ENCODE results near the gene GPR18. TPM values are rescaled to one million over a fixed set of nuclear protein-coding genes. Genes with fewer than 3 reads are reported as not detected.

GPR18 gene
- total RNA-seq, 1 experiment from 2014 or later: not detected

DNA sequence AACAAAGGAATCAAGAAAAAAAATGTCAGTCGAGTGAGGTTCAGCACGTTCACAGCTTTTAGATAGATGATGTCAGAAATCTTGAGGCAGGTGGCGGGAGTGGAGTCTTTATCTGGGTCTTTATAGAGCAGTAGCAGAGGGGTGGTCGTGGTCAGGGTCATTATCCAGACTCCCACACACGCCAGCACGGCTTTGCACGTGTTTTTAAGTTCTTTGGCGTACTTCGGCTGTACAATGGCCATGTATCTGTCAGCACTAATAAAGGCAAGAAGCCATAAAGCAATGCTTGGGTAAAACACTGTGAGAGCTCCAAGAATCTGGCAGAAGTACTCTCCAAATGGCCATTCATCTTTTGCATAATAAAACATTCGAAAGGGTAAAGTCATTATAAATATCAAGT is 2.9 kb downstream of the GPR18 start:
- CTCF ChIA-PET: interaction anchor here (0.8 to 1.6 kb wide), 3 partner anchors 9 to 14 kb away, joined by 4 to 8 read pairs (median 4); no protein-coding TSS in a partner anchor
- no peak for ATAC-seq
- Histone ChIP-seq H3K9me2 (ENCODE audit: insufficient read depth) (no peaks in the 10 kb centered on the region), H3K9ac (ENCODE audit: low read length) (no peak overlapping the region), H2AFZ (ENCODE audit: low read depth, low read length, poor library complexity, severe bottlenecking) (no peak overlapping the region), H3K79me2 (ENCODE audit: insufficient read depth, low read length) (peaks cover 10% of the 10 kb centered on the region; the same call in 1 of the 2 replicates), H3K36me3 (ENCODE audit: control insufficient read depth in 1 of 2, insufficient read depth in 2 of 2, low read length in 2 of 2) (peaks cover 2 to 3% of the 10 kb centered on the region in 2 experiments; a peak in 1 of 4 replicates), H3K9me3 (ENCODE audit: control insufficient read depth in 1 of 2, insufficient read depth in 1 of 2, low read depth in 1 of 2, low read length in 2 of 2) (no peaks in the 10 kb centered on the region), H3K4me1 (ENCODE audit: control insufficient read depth in 1 of 2, insufficient read depth in 2 of 2, low read length in 2 of 2) (no peaks in the 10 kb centered on the region), H3K27ac (ENCODE audit: low read depth, low read length) (no peak overlapping the region), H3K4me2 (ENCODE audit: low read length) (no peak overlapping the region), H3K4me3 (replicated peaks in 1 of 2; ENCODE audit: low read depth in 1 of 2, low read length in 2 of 2) (no peak overlapping the region), H4K20me1 (ENCODE audit: insufficient read depth) (peaks cover 4% of the 10 kb centered on the region; the same call in 1 of the 2 replicates), H3K27me3 (ENCODE audit: insufficient read depth, low read length) (no peaks in the 10 kb centered on the region)
- DNase-seq (ENCODE audit: low read depth, low spot score): no peak
- no TSS peak for BruUV-seq (replicated peaks)
- no peak for TF ChIP-seq FOSL1 (IDR thresholded peaks at IDR 0.05; ENCODE audit: low read depth)
- no peak for TF ChIP-seq POLR2AphosphoS5 (IDR thresholded peaks at IDR 0.05; ENCODE audit: low read depth, low read length)
- TF ChIP-seq SP1 (IDR thresholded peaks at IDR 0.05; ENCODE audit: low read depth): no peak
- TF ChIP-seq, protein P1, sequence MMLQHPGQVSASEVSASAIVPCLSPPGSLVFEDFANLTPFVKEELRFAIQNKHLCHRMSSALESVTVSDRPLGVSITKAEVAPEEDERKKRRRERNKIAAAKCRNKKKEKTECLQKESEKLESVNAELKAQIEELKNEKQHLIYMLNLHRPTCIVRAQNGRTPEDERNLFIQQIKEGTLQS (IDR thresholded peaks at IDR 0.05): no peak
- TF ChIP-seq YY1 (IDR thresholded peaks at IDR 0.05; ENCODE audit: extremely low read depth, insufficient replicate concordance, low read depth, low read length): no peak
- no peak for TF ChIP-seq SIN3A (IDR thresholded peaks at IDR 0.05; ENCODE audit: low read depth)
- no peak for TF ChIP-seq CEBPB (IDR thresholded peaks at IDR 0.05; ENCODE audit: low read depth)
- TF ChIP-seq RAD21 (IDR thresholded peaks at IDR 0.05; ENCODE audit: low read depth): no peak
- no peak for TF ChIP-seq EZH2phosphoT487 (IDR thresholded peaks at IDR 0.05; ENCODE audit: borderline replicate concordance)
- no peak for TF ChIP-seq SRF (IDR thresholded peaks at IDR 0.05; ENCODE audit: low read depth)
- no peak for TF ChIP-seq ZNF274 (IDR thresholded peaks at IDR 0.05; ENCODE audit: low read depth, low read length)
- TF ChIP-seq JUND (IDR thresholded peaks at IDR 0.05): no peak
- intact Hi-C loops (cut with micrococcal nuclease): no loop called here
- POLR2A ChIA-PET: no interaction called here
- RAD21 ChIA-PET (ENCODE audit: low non-redundant PET in 1 of 2, low total read pairs in 2 of 2, uncharacterized antibody in 2 of 2, unreplicated experiment in 2 of 2): no interaction called here

DNA sequence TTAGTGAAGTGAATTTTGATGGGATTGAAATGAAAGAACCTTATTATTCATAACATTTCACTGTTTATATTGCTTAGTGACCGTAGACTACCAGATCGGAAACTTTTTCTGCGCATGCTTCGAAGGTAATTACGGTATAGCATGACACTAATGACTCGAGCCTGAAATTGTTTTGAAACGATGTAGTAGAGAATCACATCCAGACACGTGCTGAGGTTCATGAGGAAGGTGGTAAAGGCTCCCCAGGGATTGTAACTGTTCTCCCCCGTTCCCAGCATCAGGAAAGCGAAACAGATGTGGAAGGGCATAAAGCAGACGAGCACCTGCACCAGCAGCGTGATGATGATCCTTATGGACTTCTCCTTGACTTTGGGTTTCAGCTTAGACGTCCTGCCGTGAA is 3.3 kb downstream of the GPR18 start:
- H3K9ac ChIP-seq (ENCODE audit: low read length): no peak overlapping the region
- no peak overlapping the region for H2AFZ ChIP-seq (ENCODE audit: low read depth, low read length, poor library complexity, severe bottlenecking)
- H3K27ac ChIP-seq (ENCODE audit: low read depth, low read length): no peak overlapping the region
- H3K4me1 ChIP-seq (ENCODE audit: control insufficient read depth in 1 of 2, insufficient read depth in 2 of 2, low read length in 2 of 2): no peaks in the 10 kb centered on the region
- no TSS peak for BruUV-seq (replicated peaks)
- intact Hi-C loops (cut with micrococcal nuclease): no loop called here
- no peak for TF ChIP-seq FOSL1 (IDR thresholded peaks at IDR 0.05; ENCODE audit: low read depth)
- no peak for TF ChIP-seq RAD21 (IDR thresholded peaks at IDR 0.05; ENCODE audit: low read depth)
- TF ChIP-seq, protein P1 (IDR thresholded peaks at IDR 0.05): no peak
- TF ChIP-seq SP1 (IDR thresholded peaks at IDR 0.05; ENCODE audit: low read depth): no peak
- no peak for TF ChIP-seq CBX3 (IDR thresholded peaks at IDR 0.05; ENCODE audit: low read depth)
- TF ChIP-seq EZH2 (IDR thresholded peaks at IDR 0.05): no peak
- no peak for TF ChIP-seq SIN3A (IDR thresholded peaks at IDR 0.05; ENCODE audit: low read depth)
- TF ChIP-seq ZFX (IDR thresholded peaks at IDR 0.05): no peak
- TF ChIP-seq, protein P2, sequence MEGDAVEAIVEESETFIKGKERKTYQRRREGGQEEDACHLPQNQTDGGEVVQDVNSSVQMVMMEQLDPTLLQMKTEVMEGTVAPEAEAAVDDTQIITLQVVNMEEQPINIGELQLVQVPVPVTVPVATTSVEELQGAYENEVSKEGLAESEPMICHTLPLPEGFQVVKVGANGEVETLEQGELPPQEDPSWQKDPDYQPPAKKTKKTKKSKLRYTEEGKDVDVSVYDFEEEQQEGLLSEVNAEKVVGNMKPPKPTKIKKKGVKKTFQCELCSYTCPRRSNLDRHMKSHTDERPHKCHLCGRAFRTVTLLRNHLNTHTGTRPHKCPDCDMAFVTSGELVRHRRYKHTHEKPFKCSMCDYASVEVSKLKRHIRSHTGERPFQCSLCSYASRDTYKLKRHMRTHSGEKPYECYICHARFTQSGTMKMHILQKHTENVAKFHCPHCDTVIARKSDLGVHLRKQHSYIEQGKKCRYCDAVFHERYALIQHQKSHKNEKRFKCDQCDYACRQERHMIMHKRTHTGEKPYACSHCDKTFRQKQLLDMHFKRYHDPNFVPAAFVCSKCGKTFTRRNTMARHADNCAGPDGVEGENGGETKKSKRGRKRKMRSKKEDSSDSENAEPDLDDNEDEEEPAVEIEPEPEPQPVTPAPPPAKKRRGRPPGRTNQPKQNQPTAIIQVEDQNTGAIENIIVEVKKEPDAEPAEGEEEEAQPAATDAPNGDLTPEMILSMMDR (IDR thresholded peaks at IDR 0.05 in 2 of 3, conservative IDR thresholded peaks at IDR 0.05 in 1 of 3; ENCODE audit: borderline replicate concordance in 1 of 3, insufficient read depth in 1 of 3, low read depth in 2 of 3, low read length in 2 of 3): no peak
- no peak for TF ChIP-seq TCF7L2 (IDR thresholded peaks at IDR 0.05; ENCODE audit: borderline replicate concordance, extremely low read depth, insufficient read depth, insufficient read length)
- TF ChIP-seq EZH2phosphoT487 (IDR thresholded peaks at IDR 0.05; ENCODE audit: borderline replicate concordance): no peak
- TF ChIP-seq EGR1 (IDR thresholded peaks at IDR 0.05; ENCODE audit: low read depth): no peak
- H3K36me3 ChIP-seq (ENCODE audit: control insufficient read depth in 1 of 2, insufficient read depth in 2 of 2, low read length in 2 of 2): peaks cover 2 to 3% of the 10 kb centered on the region in 2 experiments; a peak in 1 of 4 replicates
- no peaks in the 10 kb centered on the region for H3K27me3 ChIP-seq (ENCODE audit: insufficient read depth, low read length)
- H4K20me1 ChIP-seq (ENCODE audit: insufficient read depth): peaks cover 4% of the 10 kb centered on the region; the same call in 1 of the 2 replicates
- peaks cover 10% of the 10 kb centered on the region; the same call in 1 of the 2 replicates for H3K79me2 ChIP-seq (ENCODE audit: insufficient read depth, low read length)
- no peaks in the 10 kb centered on the region for H3K9me2 ChIP-seq (ENCODE audit: insufficient read depth)
- no peak overlapping the region for H3K4me2 ChIP-seq (ENCODE audit: low read length)
- CTCF ChIA-PET: interaction anchor here (0.8 kb wide), 1 partner anchor 11 kb away, joined by 4 read pairs; no protein-coding TSS in a partner anchor
- POLR2A ChIA-PET: no interaction called here
- ATAC-seq (no peak), DNase-seq (ENCODE audit: low read depth, low spot score) (no peak)
- RAD21 ChIA-PET (ENCODE audit: low non-redundant PET in 1 of 2, low total read pairs in 2 of 2, uncharacterized antibody in 2 of 2, unreplicated experiment in 2 of 2): no interaction called here
- H3K4me3 ChIP-seq (replicated peaks in 1 of 2; ENCODE audit: low read depth in 1 of 2, low read length in 2 of 2): no peak overlapping the region
- no peaks in the 10 kb centered on the region for H3K9me3 ChIP-seq (ENCODE audit: control insufficient read depth in 1 of 2, insufficient read depth in 1 of 2, low read depth in 1 of 2, low read length in 2 of 2)
